Umbilical cord (tissue), 2 donors: Measurements from ENCODE around the gene FAM210B. TPM values are rescaled to one million over a fixed set of nuclear protein-coding genes. Genes with fewer than 3 reads are reported as not detected.
"Not testable (repeated sequence)": the region's sequence is repeated elsewhere in the genome, so short reads cannot be mapped to it uniquely, and the experiment has no call there.

Source experiments
- DNase-seq: peaks from one replicate; pipeline ENCODE4 v3.0.0-alpha.2; 2015; ENCODE audit warnings: low spot score
- total RNA-seq: library from RNA; depleted of rRNA; stranded (reverse); fragments of >200 nt; gene quantifications from one replicate; pipeline ENCODE4 v1.2.3, GENCODE V29; 2014; ENCODE audit warnings: low replicate concordance; ENCODE audit not compliant: insufficient read depth

Gene FAM210B
- total RNA-seq, 1 donor from 2014 or later: 53.2 TPM

DNA sequence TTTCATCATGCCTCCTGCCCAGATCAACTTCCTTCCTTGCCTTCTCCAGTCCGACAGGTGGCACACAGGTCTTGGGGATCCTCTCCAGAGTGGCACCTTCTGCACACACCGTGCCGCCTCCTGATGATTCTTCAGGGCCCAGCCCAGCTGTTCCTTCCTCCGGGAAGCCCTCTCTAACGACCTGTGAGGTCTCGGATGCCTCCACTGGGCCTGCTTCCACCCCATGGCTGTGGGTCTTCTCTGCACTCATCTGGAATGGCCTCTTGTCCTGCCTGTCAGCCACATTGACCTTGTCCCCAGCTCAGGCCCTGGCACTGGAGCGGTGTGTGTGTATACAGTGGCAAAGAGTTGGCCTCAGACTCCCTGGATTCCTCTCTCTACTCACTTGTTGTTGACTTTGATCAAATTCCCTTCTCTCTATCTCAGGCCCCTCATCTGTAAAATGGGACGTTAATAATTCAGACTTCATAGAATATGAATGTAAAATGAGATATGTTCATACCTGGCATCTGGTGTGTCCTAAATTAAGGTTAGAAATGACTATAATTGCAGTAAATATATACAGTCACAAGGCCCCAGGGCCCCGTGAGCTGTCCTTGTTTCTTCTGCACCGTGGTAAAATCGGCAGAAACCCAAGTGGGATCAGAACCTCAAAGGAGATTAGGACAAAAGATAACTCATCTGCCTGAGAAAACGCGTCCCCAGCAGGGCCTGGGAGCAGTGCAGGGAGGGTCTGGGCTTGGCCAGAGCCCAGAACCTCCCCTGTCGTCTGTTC, 1.5 kb downstream of the FAM210B start:
- no peak for DNase-seq

GRCh38 chr20:56360908-56361205, 2.1 kb downstream of the FAM210B start:
- DNase-seq: no peak

GRCh38 chr20:56361900-56362299, 3.1 kb downstream of the FAM210B start:
- DNase-seq: no peak

DNA sequence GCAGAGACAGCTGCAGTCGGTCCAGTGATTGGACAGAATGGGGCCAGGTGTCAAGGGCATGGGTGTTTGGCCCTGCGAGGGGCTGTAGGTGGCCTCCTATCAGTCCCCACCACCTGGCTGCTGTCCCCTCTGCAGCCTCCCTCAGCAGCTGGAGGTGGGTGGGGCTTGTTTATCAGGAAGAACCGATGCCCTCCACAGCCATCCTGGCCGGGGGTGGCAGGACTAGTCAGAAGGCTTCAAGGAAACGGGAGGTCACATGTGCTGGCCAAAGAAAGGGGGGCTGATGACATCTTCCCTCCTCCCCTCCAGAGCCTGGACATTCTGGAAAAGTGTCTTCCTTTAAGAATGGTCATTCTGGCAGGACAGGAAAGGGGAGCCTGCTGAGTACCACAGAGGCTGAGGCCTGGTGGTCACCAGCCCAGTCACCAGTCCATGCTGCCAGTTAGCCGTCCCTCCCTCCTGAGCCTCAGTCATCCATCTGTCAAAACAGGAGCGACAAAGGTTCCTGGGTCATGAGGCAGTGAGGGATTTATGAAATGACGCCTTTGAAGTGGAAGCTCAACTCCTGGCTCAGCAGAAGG, 4.1 kb downstream of the FAM210B start:
- DNase-seq: no peak

DNA sequence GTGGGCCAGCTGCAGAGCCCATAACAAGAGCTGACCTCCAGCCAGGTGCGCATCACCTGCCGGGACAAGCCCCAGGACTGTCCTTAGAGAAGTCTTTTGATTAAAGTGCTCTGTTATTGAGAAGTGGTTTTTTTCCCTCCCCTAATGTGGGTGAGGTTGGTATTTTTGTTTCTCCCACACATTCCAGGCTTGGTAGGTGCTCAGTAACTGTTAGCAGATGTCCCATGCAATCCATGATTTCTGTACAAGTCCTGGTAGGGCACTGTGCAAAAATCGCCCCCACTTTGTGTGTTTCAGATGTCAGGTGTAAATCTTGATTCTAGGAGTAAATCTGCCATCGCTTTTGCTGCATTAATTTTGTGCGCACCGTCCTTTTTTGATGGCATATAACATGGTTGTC, 4.7 kb downstream of the FAM210B start:
- no peak for DNase-seq

GRCh38 chr20:56368351-56369134, 9.8 kb downstream of the FAM210B start:
- no peak for DNase-seq

DNA sequence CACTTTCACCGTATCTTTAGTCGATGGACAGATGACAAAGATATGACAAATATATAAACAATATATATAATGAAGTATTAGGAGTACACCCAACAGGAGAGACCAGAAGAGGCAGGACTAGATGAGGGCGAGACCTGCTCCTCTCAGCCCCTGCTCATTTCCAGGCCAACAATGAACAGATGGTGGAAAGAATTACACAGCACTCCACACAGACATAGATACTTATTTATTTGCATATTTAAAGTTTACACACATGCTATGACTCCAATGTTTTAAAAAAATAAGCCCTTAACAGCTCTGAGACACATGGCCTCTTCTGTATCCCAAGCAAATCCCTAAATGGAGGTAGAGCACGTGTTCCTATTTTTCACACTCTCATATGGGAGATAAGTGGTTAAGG, 10.4 kb downstream of the FAM210B start:
- no peak for DNase-seq

DNA sequence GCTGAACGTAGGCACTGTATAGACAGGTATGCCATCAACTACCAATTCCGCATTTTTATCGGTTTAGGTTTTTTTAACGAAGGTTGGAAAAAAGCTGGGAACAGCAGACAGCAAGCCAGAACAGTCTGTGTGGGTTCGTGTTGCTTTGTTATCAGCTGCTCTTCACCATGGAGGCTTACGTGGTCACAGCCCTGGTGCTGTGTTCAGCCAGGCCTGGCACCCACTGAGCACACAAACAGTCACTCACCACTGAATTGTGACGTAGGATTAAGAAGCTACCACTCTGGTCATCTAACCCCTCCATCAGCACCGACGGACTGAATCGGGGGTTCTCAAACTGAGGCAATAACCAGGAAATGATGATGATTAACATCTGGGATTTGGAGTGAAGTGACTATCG, 13.2 kb downstream of the FAM210B start:
- no peak for DNase-seq

DNA sequence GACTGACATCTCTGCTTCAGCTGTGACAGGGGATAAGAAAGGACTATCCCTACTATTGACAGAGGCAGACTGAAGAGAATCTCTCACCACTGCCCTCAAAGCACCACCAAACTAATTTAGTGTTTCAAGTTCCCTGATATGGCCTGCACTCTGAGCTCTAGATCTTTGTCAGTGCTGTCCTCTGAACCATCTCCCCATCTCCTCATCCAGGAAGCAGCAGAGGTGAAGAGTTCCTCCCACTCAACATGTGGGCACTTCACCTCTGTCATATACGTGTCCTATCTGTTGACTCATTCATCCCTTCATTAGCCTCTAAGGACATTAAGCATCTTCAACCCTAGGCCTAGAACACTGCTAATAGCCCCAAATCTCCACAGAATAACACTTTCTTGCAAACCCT, 14.1 kb downstream of the FAM210B start:
- DNase-seq: no peak

DNA sequence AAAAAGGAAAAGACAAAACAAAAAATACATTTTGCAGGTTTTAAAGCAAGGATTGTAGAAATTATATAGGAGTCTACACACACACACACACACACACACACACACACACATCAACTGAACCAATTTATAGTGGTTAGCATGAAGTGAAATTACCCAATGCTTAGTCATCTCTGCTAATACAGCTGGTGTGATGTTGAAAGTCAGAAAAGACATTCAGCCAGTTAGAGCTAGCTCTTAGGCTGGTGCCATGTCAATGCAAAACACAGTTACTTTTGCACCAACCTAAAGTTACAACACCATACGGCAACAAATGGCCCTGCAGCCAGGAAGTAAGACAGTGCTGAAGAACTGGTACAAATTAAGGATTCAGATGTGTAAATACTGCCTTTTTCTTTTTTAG, 15.2 kb downstream of the FAM210B start:
- DNase-seq: peak; percentile 52

GRCh38 chr20:56376331-56376730, 17.6 kb downstream of the FAM210B start:
- DNase-seq: no peak

GRCh38 chr20:56378386-56378785, 19.6 kb downstream of the FAM210B start:
- DNase-seq: no peak

DNA sequence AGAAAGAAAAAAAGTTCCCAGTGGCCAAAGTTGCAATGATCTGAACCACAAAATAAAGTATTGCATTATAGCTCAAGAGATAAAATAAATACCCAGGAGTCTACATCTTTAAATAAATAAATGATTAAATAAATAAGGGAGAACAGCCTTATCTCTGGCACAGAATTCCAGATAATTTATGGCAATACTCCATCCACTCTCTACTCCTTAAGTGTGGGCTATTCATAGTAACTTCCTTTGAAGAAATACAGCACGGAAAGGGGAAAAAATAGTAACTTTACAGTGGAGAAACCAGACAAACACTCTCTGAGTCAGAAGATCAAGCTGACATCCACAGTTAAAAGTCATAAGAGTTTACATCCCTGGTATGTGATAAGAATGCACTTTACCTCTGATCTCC, 21.6 kb downstream of the FAM210B start:
- DNase-seq: peak; percentile 83

DNA sequence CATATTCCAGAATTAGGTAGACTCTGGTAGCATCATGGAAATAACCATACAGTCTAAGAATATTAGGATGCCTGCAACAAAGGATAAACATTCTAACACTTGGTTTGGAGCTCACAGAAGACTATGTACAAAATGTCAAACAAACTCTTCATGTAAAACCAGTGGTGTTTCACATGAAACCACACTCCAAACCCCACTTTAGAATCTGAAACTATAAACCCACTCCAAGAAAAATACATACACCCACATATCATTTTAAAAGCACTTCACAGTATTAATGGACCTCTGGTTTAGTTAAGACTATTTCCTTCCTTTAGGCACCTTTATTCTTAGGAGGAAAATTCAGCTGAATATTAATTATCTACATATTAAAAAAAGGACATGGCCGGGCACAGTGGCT, 22.7 kb downstream of the FAM210B start:
- no peak for DNase-seq

DNA sequence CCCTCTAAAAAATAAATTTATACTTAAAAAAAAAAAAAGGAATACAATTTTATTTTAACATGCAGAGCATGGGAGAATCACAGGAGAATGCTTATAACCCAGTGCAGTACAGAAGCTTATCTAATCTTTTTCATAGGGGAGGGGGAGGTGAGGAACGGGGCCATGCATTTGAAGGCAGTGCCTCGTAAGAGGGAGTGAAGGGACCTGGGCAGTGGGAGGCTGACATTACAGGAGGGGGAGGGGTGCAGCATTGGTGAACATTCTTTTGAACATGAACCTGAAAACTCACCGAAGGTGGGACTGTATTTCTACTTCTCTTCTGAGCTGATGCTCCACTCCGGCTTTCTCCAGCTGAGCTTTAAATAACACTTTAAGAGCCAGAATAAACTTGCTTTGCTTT, 23.9 kb downstream of the FAM210B start:
- no peak for DNase-seq

GRCh38 chr20:56383334-56383733, 24.6 kb downstream of the FAM210B start:
- DNase-seq: no peak

DNA sequence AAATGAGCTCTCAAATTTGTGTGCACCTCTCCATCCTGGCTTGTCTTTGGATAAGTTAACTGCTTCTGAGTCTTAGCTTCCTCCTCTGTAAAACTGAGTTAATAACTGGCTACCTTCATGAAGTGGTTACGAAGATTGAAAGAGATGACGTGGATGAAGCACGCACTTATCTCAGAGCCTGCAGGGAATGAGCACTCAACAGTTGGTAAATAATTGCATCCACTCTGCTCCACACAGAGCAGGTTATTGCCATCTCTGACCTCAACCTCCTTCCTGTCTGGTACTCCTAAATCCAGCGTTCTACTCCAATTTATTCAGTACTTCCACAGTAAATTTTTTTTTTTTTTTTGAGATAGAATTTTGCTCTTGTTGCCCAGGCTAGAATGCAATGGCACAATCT, 26.4 kb downstream of the FAM210B start:
- no peak for DNase-seq

DNA sequence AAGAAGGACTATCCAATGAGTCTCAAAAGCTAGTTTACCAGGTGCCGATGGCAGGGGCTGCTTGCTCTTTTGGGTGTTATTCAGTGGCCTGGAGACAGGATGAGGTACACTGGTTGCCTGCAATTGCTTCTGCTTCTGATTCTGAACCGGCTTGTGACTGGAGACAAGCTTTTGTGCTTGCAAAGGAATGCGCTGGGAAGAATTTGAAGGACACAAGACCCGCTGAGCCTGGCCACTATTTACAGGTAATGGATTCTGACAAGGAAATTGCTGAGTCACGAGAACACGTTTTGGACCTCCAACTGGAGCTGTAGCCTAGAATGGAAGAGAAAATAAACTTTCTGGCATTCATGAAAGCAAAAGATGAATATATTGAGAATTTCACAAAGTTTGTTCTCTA, 27.4 kb downstream of the FAM210B start:
- DNase-seq: no peak

DNA sequence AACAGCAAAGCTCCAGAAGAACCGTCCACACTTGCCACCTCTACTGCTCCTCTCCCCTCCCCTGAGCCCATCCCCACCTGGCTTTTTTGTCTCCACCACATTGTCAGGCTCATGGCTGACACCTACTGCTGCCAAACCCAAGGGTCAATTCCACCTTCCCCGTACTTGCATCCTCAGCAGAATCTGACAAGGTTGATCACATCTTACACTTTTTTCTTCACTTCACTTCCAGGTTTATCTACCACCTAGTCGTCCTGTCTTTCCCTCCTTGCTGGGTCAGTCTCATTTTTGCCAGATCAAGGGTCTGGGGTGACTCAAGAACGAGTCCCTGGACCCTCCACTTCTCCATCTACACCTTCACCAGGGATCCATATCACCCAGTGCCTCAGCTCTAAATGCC, 30.1 kb downstream of the FAM210B start:
- DNase-seq: no peak

- no peak for DNase-seq
These were observed 31.0 kb downstream of the FAM210B start for GRCh38 chr20:56389807-56390206.

GRCh38 chr20:56390396-56390795, 31.6 kb downstream of the FAM210B start:
- DNase-seq: not testable (repeated sequence)

DNA sequence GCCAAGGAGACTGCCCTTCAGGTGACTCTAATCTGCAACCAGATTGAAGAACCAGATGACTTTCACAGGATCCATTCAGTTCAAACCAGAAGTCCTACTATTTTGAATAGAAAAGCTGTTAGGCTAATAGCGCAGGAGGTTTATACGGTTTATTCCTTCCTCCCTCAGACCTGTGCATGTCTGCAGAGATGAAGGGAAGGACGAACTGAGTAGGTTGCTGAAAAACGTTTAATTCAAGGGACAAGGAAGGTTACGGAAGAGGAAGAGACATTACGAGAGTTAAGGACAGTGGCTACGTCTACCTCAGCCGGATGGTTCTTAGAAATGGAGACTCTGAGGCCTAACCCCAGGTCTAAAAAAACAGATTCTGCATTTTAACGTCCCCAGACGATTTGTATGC, 32.3 kb downstream of the FAM210B start:
- no peak for DNase-seq

GRCh38 chr20:56391596-56392131, 32.9 kb downstream of the FAM210B start:
- DNase-seq: no peak
